ENCODE data around the gene SLC35F1.

The SLC35F1 gene

GRCh38 chr6:117947234-117947633 is 40.2 kb downstream of the SLC35F1 start:
- Histone ChIP-seq H3K4me1 (ENCODE audit: insufficient read depth, poor library complexity, severe bottlenecking) (no peaks in the 10 kb centered on the region), H3K4me3 (ENCODE audit: severe bottlenecking) (no peak overlapping the region), H3K36me3 (ENCODE audit: low read depth) (no peaks in the 10 kb centered on the region), H3K27me3 (ENCODE audit: insufficient read depth, poor library complexity, severe bottlenecking) (peaks cover 8% of the 10 kb centered on the region), H3K9me3 (ENCODE audit: severe bottlenecking) (no peaks in the 10 kb centered on the region), H3K27ac (ENCODE audit: poor library complexity, severe bottlenecking) (no peak overlapping the region)
- DNase-seq (ENCODE audit: low spot score) (no peak), ATAC-seq (ENCODE audit: low read depth) (no peak)
- no peak for TF ChIP-seq CTCF (IDR thresholded peaks at IDR 0.05; ENCODE audit: poor library complexity, severe bottlenecking)

- TF ChIP-seq CTCF (IDR thresholded peaks at IDR 0.05; ENCODE audit: poor library complexity, severe bottlenecking): no peak
- no peak overlapping the region for H3K27ac ChIP-seq (ENCODE audit: poor library complexity, severe bottlenecking)
- H3K9me3 ChIP-seq (ENCODE audit: severe bottlenecking): no peaks in the 10 kb centered on the region
- no peaks in the 10 kb centered on the region for H3K4me1 ChIP-seq (ENCODE audit: insufficient read depth, poor library complexity, severe bottlenecking)
- H3K27me3 ChIP-seq (ENCODE audit: insufficient read depth, poor library complexity, severe bottlenecking): no peaks in the 10 kb centered on the region
- no peak for ATAC-seq (ENCODE audit: low read depth)
- H3K36me3 ChIP-seq (ENCODE audit: low read depth): no peaks in the 10 kb centered on the region
- no peak overlapping the region for H3K4me3 ChIP-seq (ENCODE audit: severe bottlenecking)
- no peak for DNase-seq (ENCODE audit: low spot score)
These were observed 44.7 kb downstream of the SLC35F1 start for GRCh38 chr6:117951783-117952182.

- no peaks in the 10 kb centered on the region for H3K36me3 ChIP-seq (ENCODE audit: low read depth)
- TF ChIP-seq CTCF (IDR thresholded peaks at IDR 0.05; ENCODE audit: poor library complexity, severe bottlenecking): no peak
- no peaks in the 10 kb centered on the region for H3K9me3 ChIP-seq (ENCODE audit: severe bottlenecking)
- 0 out of 3 replicates have a peak, but pooled peaks have one; percentile 10 for ATAC-seq (ENCODE audit: low read depth)
- DNase-seq (ENCODE audit: low spot score): no peak
- H3K4me3 ChIP-seq (ENCODE audit: severe bottlenecking): no peak overlapping the region
- H3K27ac ChIP-seq (ENCODE audit: poor library complexity, severe bottlenecking): no peak overlapping the region
- H3K27me3 ChIP-seq (ENCODE audit: insufficient read depth, poor library complexity, severe bottlenecking): peaks cover 3% of the 10 kb centered on the region
- H3K4me1 ChIP-seq (ENCODE audit: insufficient read depth, poor library complexity, severe bottlenecking): no peaks in the 10 kb centered on the region
These were observed 48.7 kb downstream of the SLC35F1 start for GRCh38 chr6:117955684-117956256.

GRCh38 chr6:117956386-117956785 is 49.3 kb downstream of the SLC35F1 start:
- H3K4me3 ChIP-seq (ENCODE audit: severe bottlenecking): no peak overlapping the region
- no peaks in the 10 kb centered on the region for H3K9me3 ChIP-seq (ENCODE audit: severe bottlenecking)
- no peak for DNase-seq (ENCODE audit: low spot score)
- H3K27me3 ChIP-seq (ENCODE audit: insufficient read depth, poor library complexity, severe bottlenecking): peaks cover 3% of the 10 kb centered on the region
- no peaks in the 10 kb centered on the region for H3K36me3 ChIP-seq (ENCODE audit: low read depth)
- TF ChIP-seq CTCF (IDR thresholded peaks at IDR 0.05; ENCODE audit: poor library complexity, severe bottlenecking): no peak
- H3K27ac ChIP-seq (ENCODE audit: poor library complexity, severe bottlenecking): no peak overlapping the region
- H3K4me1 ChIP-seq (ENCODE audit: insufficient read depth, poor library complexity, severe bottlenecking): no peaks in the 10 kb centered on the region
- no peak for ATAC-seq (ENCODE audit: low read depth)

GRCh38 chr6:117958536-117958935 is 51.5 kb downstream of the SLC35F1 start:
- H3K27me3 ChIP-seq (ENCODE audit: insufficient read depth, poor library complexity, severe bottlenecking): peaks cover 3% of the 10 kb centered on the region
- ATAC-seq (ENCODE audit: low read depth) (no peak), DNase-seq (ENCODE audit: low spot score) (no peak)
- H3K36me3 ChIP-seq (ENCODE audit: low read depth): no peaks in the 10 kb centered on the region
- H3K9me3 ChIP-seq (ENCODE audit: severe bottlenecking): no peaks in the 10 kb centered on the region
- no peak for TF ChIP-seq CTCF (IDR thresholded peaks at IDR 0.05; ENCODE audit: poor library complexity, severe bottlenecking)
- no peak overlapping the region for H3K4me3 ChIP-seq (ENCODE audit: severe bottlenecking)
- no peak overlapping the region for H3K27ac ChIP-seq (ENCODE audit: poor library complexity, severe bottlenecking)
- H3K4me1 ChIP-seq (ENCODE audit: insufficient read depth, poor library complexity, severe bottlenecking): no peaks in the 10 kb centered on the region

All from RWPE2 (cell line).